ENCODE measurements around the gene SGMS1. TPM values are rescaled to one million over a fixed set of nuclear protein-coding genes. Genes with fewer than 3 reads are reported as not detected.

The SGMS1 gene
- polyA plus RNA-seq, 1 of the 3 experiments (the other 2 are of a cell fraction), result 6.3 TPM

DNA sequence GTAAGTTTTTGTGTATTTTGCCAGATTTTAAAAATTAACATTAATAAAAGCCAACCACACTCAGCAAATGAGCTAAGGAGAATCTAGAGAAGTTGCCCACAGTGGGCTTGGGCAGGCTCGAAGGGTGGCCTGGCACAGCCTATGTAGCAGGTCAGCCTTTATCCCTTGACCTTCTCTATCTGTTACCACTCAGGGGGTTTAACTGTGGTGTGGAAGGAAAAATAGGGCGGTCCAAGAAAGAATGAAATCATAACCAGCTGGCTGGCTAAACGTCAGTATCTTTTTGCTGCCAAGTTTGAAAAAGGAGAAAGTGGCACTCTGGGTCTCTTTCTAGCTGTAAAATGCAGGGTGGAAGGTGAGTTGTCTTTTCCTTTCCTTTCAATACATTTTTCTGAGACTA lies 242.1 kb downstream of the SGMS1 start (continued):
- TF ChIP-seq POLR2AphosphoS5 (IDR thresholded peaks at IDR 0.05; ENCODE audit: low read depth, low read length) (no peak), FOXM1 (IDR thresholded peaks at IDR 0.05; ENCODE audit: low read depth) (no peak), EZH2phosphoT487 (IDR thresholded peaks at IDR 0.05; ENCODE audit: borderline replicate concordance, low read depth) (no peak), RAD21 (IDR thresholded peaks at IDR 0.05; ENCODE audit: low read length) (no peak), TAF1 (IDR thresholded peaks at IDR 0.05; ENCODE audit: borderline replicate concordance, low read depth, low read length) (no peak), CHD2 (IDR thresholded peaks at IDR 0.05; ENCODE audit: low read length, partially characterized antibody) (no peak), NRF1 (IDR thresholded peaks at IDR 0.05; ENCODE audit: low read depth, low read length) (no peak)
- TF ChIP-seq, protein P1, sequence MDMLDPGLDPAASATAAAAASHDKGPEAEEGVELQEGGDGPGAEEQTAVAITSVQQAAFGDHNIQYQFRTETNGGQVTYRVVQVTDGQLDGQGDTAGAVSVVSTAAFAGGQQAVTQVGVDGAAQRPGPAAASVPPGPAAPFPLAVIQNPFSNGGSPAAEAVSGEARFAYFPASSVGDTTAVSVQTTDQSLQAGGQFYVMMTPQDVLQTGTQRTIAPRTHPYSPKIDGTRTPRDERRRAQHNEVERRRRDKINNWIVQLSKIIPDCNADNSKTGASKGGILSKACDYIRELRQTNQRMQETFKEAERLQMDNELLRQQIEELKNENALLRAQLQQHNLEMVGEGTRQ (IDR thresholded peaks at IDR 0.05; ENCODE audit: borderline replicate concordance, low read depth, low read length), result no peak

DNA sequence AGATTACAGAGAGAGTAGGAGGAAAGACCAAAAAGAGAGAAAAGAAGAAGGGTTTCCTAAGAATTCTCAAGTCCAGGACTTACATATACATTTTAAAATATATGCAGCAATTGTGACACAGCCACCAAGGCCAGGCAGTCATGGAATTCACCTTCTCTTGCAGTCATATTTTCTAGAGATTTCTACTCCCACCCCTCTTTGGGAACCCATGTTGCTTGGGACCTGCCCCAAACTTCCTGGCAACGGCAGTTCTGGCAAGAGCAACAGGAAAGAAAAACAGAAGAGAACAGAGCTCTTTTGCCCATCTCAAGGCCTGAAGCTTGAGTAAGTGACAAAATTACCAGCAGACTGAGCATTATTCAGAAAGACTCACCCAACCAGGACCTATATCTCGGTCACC lies 244.1 kb downstream of the SGMS1 start:
- no peak for DNase-seq
- no peaks in the 10 kb centered on the region for H3K9me2 ChIP-seq
- no peak overlapping the region for H3K4me2 ChIP-seq
- POLR2A ChIA-PET, result no interaction called here
- peaks cover 24% of the 10 kb centered on the region; the same call in 1 of the 2 replicates for H3K79me2 ChIP-seq (ENCODE audit: insufficient read depth)
- CTCF ChIA-PET, result interaction anchor here (1.6 kb wide), 1 partner anchor 12 kb away, joined by 7 read pairs; no protein-coding TSS in a partner anchor
- no peaks in the 10 kb centered on the region for H3K9me3 ChIP-seq
- no peak overlapping the region for H3K9ac ChIP-seq
- WGBS (ENCODE audit: low lambda C conversion rate), result 88% methylated on average over 2 of the region's 2 CpGs
- no peaks in the 10 kb centered on the region for H3K27me3 ChIP-seq (ENCODE audit: insufficient read depth)
- H3K4me3 ChIP-seq (ENCODE audit: low read depth in 2 of 2, low read length in 1 of 2), result no peak overlapping the region
- H3K36me3 ChIP-seq (replicated peaks in 1 of 2; ENCODE audit: control insufficient read depth in 1 of 2, insufficient read depth in 2 of 2, low read length in 1 of 2), result no peaks in the 10 kb centered on the region
- no peaks in the 10 kb centered on the region; a peak in 1 of 4 replicates for H3K4me1 ChIP-seq (ENCODE audit: control insufficient read depth in 1 of 2, insufficient read depth in 2 of 2, low read depth in 1 of 2, low read length in 1 of 2)
- H3F3A ChIP-seq (replicated peaks; ENCODE audit: insufficient read depth), result peaks cover 5% of the 10 kb centered on the region
- H4K20me1 ChIP-seq (ENCODE audit: insufficient read depth), result no peaks in the 10 kb centered on the region
- H2AFZ ChIP-seq (ENCODE audit: low read depth), result no peak overlapping the region
- H3K27ac ChIP-seq (ENCODE audit: low read depth in 2 of 2, low read length in 1 of 2), result no peak overlapping the region
- TF ChIP-seq, protein P2, sequence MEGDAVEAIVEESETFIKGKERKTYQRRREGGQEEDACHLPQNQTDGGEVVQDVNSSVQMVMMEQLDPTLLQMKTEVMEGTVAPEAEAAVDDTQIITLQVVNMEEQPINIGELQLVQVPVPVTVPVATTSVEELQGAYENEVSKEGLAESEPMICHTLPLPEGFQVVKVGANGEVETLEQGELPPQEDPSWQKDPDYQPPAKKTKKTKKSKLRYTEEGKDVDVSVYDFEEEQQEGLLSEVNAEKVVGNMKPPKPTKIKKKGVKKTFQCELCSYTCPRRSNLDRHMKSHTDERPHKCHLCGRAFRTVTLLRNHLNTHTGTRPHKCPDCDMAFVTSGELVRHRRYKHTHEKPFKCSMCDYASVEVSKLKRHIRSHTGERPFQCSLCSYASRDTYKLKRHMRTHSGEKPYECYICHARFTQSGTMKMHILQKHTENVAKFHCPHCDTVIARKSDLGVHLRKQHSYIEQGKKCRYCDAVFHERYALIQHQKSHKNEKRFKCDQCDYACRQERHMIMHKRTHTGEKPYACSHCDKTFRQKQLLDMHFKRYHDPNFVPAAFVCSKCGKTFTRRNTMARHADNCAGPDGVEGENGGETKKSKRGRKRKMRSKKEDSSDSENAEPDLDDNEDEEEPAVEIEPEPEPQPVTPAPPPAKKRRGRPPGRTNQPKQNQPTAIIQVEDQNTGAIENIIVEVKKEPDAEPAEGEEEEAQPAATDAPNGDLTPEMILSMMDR (IDR thresholded peaks at IDR 0.05), result no peak
- TF ChIP-seq, protein P3, sequence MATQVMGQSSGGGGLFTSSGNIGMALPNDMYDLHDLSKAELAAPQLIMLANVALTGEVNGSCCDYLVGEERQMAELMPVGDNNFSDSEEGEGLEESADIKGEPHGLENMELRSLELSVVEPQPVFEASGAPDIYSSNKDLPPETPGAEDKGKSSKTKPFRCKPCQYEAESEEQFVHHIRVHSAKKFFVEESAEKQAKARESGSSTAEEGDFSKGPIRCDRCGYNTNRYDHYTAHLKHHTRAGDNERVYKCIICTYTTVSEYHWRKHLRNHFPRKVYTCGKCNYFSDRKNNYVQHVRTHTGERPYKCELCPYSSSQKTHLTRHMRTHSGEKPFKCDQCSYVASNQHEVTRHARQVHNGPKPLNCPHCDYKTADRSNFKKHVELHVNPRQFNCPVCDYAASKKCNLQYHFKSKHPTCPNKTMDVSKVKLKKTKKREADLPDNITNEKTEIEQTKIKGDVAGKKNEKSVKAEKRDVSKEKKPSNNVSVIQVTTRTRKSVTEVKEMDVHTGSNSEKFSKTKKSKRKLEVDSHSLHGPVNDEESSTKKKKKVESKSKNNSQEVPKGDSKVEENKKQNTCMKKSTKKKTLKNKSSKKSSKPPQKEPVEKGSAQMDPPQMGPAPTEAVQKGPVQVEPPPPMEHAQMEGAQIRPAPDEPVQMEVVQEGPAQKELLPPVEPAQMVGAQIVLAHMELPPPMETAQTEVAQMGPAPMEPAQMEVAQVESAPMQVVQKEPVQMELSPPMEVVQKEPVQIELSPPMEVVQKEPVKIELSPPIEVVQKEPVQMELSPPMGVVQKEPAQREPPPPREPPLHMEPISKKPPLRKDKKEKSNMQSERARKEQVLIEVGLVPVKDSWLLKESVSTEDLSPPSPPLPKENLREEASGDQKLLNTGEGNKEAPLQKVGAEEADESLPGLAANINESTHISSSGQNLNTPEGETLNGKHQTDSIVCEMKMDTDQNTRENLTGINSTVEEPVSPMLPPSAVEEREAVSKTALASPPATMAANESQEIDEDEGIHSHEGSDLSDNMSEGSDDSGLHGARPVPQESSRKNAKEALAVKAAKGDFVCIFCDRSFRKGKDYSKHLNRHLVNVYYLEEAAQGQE (IDR thresholded peaks at IDR 0.05; ENCODE audit: low read depth, low read length), result no peak
- TF ChIP-seq TAF1 (IDR thresholded peaks at IDR 0.05; ENCODE audit: borderline replicate concordance, low read depth, low read length) (no peak), SIN3A (IDR thresholded peaks at IDR 0.05; ENCODE audit: borderline replicate concordance, low read depth, low read length) (no peak), EP300 (IDR thresholded peaks at IDR 0.05; ENCODE audit: borderline replicate concordance in 1 of 2, low read depth in 1 of 2, low read length in 1 of 2) (no peak), FOSL2 (IDR thresholded peaks at IDR 0.05; ENCODE audit: borderline replicate concordance, low read depth) (no peak), RCOR1 (IDR thresholded peaks at IDR 0.05; ENCODE audit: low read length) (no peak), TEAD4 (IDR thresholded peaks at IDR 0.05; ENCODE audit: borderline replicate concordance, insufficient read depth) (no peak), POLR2AphosphoS5 (IDR thresholded peaks at IDR 0.05; ENCODE audit: low read depth, low read length) (no peak), GABPA (IDR thresholded peaks at IDR 0.05; ENCODE audit: low read depth) (no peak), ELF1 (IDR thresholded peaks at IDR 0.05) (no peak), SMC3 (IDR thresholded peaks at IDR 0.05; ENCODE audit: low read depth, low read length) (no peak)
- TF ChIP-seq, protein P4, sequence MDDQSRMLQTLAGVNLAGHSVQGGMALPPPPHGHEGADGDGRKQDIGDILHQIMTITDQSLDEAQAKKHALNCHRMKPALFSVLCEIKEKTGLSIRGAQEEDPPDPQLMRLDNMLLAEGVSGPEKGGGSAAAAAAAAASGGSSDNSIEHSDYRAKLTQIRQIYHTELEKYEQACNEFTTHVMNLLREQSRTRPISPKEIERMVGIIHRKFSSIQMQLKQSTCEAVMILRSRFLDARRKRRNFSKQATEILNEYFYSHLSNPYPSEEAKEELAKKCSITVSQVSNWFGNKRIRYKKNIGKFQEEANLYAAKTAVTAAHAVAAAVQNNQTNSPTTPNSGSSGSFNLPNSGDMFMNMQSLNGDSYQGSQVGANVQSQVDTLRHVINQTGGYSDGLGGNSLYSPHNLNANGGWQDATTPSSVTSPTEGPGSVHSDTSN (IDR thresholded peaks at IDR 0.05), result no peak
- TF ChIP-seq, protein P1 (IDR thresholded peaks at IDR 0.05; ENCODE audit: borderline replicate concordance, low read depth, low read length), result no peak
- TF ChIP-seq, protein P5, sequence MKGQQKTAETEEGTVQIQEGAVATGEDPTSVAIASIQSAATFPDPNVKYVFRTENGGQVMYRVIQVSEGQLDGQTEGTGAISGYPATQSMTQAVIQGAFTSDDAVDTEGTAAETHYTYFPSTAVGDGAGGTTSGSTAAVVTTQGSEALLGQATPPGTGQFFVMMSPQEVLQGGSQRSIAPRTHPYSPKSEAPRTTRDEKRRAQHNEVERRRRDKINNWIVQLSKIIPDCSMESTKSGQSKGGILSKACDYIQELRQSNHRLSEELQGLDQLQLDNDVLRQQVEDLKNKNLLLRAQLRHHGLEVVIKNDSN (IDR thresholded peaks at IDR 0.05; ENCODE audit: borderline replicate concordance, low read depth), result no peak
- TF ChIP-seq, protein P6, sequence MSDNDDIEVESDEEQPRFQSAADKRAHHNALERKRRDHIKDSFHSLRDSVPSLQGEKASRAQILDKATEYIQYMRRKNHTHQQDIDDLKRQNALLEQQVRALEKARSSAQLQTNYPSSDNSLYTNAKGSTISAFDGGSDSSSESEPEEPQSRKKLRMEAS (IDR thresholded peaks at IDR 0.05; ENCODE audit: low read depth), result no peak
